ENCODE data around the gene NCOR2. TPM values are rescaled to one million over a fixed set of nuclear protein-coding genes. Genes with fewer than 3 reads are reported as not detected.

NCOR2 gene
- polyA plus RNA-seq, 3 donors from 2014 or later: 1.6 to 10.2 (median 2.1) TPM

GRCh38 chr12:124578445-124578844 is 11.0 kb upstream of the NCOR2 start:
- no peak overlapping the region for H3K27ac Mint-ChIP-seq
- H3K4me1 Mint-ChIP-seq: no peaks in the 10 kb centered on the region
- H3K36me3 Mint-ChIP-seq: no peaks in the 10 kb centered on the region
- H3K9me3 Mint-ChIP-seq: no peaks in the 10 kb centered on the region
- peaks cover 0 to 6% (median 4%) of the 10 kb centered on the region in 3 donors for H3K27me3 Mint-ChIP-seq (ENCODE audit: low read depth in 3 of 3)
- no peak overlapping the region for H3K4me3 Mint-ChIP-seq
- DNase-seq: no peak

GRCh38 chr12:124577986-124578385 is 10.6 kb upstream of the NCOR2 start:
- H3K9me3 Mint-ChIP-seq: no peaks in the 10 kb centered on the region
- no peak overlapping the region for H3K4me3 Mint-ChIP-seq
- H3K27me3 Mint-ChIP-seq (ENCODE audit: low read depth in 3 of 3): peaks cover 0 to 6% (median 4%) of the 10 kb centered on the region in 3 donors
- no peak overlapping the region for H3K27ac Mint-ChIP-seq
- no peaks in the 10 kb centered on the region for H3K4me1 Mint-ChIP-seq
- no peak for DNase-seq
- no peaks in the 10 kb centered on the region for H3K36me3 Mint-ChIP-seq

DNA sequence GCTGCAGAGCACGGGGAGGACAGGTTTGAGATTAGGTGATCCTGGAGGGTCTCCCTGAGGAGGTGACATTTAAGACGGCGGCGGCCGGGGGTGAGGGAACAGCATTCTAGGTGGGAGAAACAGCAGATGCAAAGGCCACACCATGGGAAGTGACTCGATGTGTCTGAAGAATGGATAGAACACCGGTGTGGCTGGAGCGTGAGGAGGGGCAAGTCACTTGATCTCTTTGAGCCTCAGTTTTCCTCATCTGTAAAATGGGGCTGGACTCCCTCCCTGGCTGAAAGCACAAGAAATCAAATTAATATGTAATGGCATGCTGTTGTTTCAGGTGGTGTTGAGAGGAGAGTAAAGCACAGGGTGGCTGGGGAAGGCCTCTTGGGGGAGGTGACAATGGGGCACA is 10.0 kb upstream of the NCOR2 start:
- no peak for DNase-seq
- H3K4me3 Mint-ChIP-seq: no peak overlapping the region
- no peak overlapping the region for H3K27ac Mint-ChIP-seq
- no peaks in the 10 kb centered on the region for H3K9me3 Mint-ChIP-seq
- peaks cover 0 to 6% (median 4%) of the 10 kb centered on the region in 3 donors for H3K27me3 Mint-ChIP-seq (ENCODE audit: low read depth in 3 of 3)
- no peaks in the 10 kb centered on the region for H3K36me3 Mint-ChIP-seq
- H3K4me1 Mint-ChIP-seq: no peaks in the 10 kb centered on the region

- Mint-ChIP-seq H3K27me3 (ENCODE audit: low read depth in 3 of 3) (peaks cover 0 to 6% (median 4%) of the 10 kb centered on the region in 3 donors), H3K36me3 (no peaks in the 10 kb centered on the region), H3K9me3 (no peaks in the 10 kb centered on the region), H3K27ac (no peak overlapping the region), H3K4me3 (no peak overlapping the region), H3K4me1 (no peaks in the 10 kb centered on the region)
- DNase-seq: no peak
These were observed 8.7 kb upstream of the NCOR2 start for GRCh38 chr12:124576061-124576650.

DNA sequence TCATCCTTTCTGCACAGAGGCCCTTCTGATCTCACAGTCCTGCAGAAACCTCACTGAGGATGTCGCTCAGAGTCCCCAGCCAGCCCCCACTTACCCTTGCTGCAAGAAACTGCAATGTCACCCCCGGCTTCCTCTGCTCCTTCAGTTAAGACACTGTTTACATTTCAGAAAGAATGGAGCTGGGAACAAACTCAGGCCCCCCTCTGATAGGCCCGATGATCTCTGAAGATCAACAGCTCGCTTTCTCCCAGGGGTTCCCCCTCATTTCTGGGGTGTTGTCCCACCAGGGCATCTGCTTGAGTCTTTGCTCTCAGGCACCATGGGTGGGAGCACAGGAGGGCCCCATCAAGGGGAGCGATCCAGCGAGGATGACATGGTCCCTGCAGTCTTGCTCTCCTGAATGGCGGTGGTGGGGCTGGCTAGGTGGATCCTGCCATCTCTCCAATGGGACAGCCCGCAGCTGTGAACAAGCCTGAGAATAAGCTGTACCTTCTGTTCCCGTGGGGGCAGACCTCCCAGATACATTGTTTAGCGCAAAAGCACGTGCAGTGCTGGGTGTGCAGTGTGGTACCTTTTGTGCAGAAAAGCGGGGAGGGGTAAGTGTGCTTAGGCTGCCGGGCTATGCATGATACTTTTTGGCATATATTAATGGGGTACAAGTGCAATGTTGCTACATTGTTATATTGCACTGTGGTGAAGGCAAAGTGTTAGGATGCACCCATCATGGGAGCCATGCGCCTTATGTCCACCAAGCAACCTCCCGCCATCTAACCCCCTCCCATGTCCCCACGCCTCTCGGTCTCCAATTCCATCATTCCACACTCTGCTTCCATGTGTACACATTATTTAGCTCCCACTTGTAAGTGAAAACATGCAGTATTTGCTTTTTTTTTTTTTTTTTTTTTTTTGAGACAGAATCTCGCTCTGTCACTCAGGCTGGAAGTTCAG is 6.7 kb upstream of the NCOR2 start:
- Mint-ChIP-seq H3K27ac (no peak overlapping the region), H3K4me1 (no peaks in the 10 kb centered on the region), H3K4me3 (no peak overlapping the region), H3K36me3 (no peaks in the 10 kb centered on the region), H3K9me3 (no peaks in the 10 kb centered on the region), H3K27me3 (ENCODE audit: low read depth in 3 of 3) (peaks cover 0 to 6% (median 4%) of the 10 kb centered on the region in 3 donors)
- no peak for DNase-seq

GRCh38 chr12:124571556-124571955 is 4.1 kb upstream of the NCOR2 start:
- Mint-ChIP-seq H3K4me3 (no peak overlapping the region), H3K4me1 (peaks cover 4 to 6% of the 10 kb centered on the region in 2 donors), H3K36me3 (no peaks in the 10 kb centered on the region), H3K9me3 (no peaks in the 10 kb centered on the region), H3K27ac (no peak overlapping the region), H3K27me3 (ENCODE audit: low read depth in 3 of 3) (peaks cover 0 to 8% (median 2%) of the 10 kb centered on the region in 3 donors)
- no peak for DNase-seq

DNA sequence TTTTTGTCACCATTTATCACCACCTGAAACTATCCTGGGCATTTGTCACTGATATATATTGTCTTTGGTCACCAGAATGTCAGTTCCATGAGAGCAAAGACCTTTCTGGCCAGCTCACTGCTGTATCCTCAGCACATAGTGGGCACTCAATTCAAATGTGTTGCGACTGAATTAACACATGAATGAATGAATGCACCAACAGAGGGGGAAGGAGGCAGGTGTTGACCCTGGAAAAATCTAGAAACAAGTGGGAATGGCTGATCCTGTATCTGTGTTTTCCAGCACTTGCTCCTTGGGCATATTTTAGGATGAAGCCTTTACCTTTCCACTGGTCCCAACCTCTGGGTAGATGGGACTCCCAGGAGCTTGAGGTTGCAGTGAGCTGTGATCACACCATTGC is 3.4 kb upstream of the NCOR2 start:
- Mint-ChIP-seq H3K4me3 (no peak overlapping the region), H3K27ac (no peak overlapping the region), H3K27me3 (ENCODE audit: low read depth in 3 of 3) (peaks cover 0 to 10% (median 2%) of the 10 kb centered on the region in 3 donors), H3K4me1 (peaks cover 8% of the 10 kb centered on the region in 2 donors), H3K9me3 (no peaks in the 10 kb centered on the region), H3K36me3 (no peaks in the 10 kb centered on the region)
- no peak for DNase-seq

DNA sequence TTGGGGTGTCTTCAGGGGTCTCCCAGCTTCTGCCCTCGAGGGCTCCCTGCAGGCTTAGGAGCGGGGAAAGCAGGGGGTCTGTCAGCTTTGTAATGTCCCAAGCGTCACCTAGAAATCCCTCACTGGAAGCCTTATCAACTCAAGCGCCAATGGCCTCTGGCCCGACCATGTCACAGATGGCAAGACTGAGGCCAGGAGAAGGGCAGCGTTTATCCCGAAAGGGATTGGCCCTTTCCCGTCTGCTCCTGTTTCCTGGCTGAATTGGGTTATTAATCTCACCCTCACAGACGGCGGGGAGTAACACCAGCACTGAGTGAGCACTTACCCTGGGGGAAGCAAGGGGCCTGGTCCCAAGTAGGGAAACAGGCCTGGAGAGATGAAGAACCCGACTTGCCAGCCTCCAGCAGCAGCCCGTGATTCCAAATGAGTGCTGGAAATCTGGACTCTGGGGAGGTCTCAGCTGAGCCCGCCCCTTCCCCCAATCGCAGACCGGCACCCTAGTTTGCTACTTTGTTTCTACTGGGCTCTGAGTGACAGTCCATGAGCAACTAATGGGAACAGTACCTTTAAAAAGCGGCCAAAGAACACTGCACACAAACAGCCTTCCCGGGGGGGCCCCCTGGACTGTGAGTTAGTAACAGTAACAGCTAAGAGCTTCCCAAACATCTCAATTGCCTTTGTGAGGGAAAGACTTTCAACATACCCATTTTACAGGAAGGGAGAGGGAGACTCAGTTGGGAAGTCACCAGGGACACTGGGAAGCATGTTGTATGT is 2.1 kb upstream of the NCOR2 start:
- Mint-ChIP-seq H3K27ac (no peak overlapping the region), H3K9me3 (no peaks in the 10 kb centered on the region), H3K36me3 (no peaks in the 10 kb centered on the region), H3K4me1 (peaks cover 12 to 13% of the 10 kb centered on the region in 2 donors), H3K27me3 (ENCODE audit: low read depth in 3 of 3) (peaks cover 0 to 10% (median 2%) of the 10 kb centered on the region in 3 donors), H3K4me3 (peak overlapping the region in 2 of 5 donors; percentile 21 to 49)
- no peak for DNase-seq

DNA sequence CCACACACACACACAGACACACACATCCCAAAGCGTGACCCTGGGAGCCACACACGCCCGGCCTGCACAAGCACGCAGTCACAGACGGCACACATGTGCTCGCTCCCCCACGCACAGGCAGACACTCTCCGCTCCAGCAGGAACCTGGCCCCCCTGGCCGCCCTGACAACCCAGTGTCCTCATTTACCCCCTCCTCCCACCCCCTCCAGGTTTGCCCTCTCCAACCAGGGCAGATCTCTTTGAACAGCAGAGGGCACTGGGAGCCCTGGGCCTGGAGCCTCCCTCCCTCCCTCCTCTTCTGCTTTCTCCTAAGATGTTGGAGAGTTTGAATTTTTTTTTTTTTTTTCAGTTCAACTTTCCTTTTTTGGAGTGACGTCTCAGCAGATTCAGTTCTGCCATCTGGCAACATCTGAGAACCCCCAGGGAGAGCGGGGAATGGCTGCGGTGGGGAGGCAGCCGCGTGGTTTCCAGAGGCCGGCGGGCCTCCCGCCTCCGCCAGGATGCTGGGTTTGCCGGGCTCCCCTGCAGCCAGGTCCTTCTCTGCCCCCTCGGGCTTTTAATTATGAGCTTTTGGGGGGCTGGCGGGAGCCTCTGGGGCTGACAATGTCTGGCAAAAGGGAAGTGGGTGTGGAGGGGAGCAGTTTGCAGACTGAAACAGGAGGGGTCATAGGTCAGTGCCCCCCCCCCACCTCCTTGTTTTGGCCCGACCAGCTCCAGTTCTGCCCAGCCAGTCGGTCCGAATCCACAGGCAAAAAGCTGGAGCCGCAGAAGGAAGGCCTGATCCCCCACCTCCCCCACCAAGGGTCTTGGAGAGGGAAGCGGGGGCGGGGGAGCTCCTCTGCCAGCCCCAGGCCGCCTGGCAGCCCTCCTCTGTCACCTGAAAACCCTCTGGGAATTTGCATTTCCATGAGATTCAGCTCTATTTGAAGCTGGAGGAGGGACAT is 1.3 kb upstream of the NCOR2 start:
- no peak for DNase-seq
- H3K36me3 Mint-ChIP-seq: no peaks in the 10 kb centered on the region
- peaks cover 0 to 9% (median 2%) of the 10 kb centered on the region in 3 donors for H3K27me3 Mint-ChIP-seq (ENCODE audit: low read depth in 3 of 3)
- H3K9me3 Mint-ChIP-seq: no peaks in the 10 kb centered on the region
- H3K4me3 Mint-ChIP-seq: peak overlapping the region in 4 of 5 donors; percentile 42 to 82 (median 52)
- peak overlapping the region in 1 of 6 donors; percentile 75 for H3K27ac Mint-ChIP-seq
- peaks cover 13 to 15% of the 10 kb centered on the region in 2 donors for H3K4me1 Mint-ChIP-seq

- Mint-ChIP-seq H3K27me3 (ENCODE audit: low read depth in 3 of 3) (peaks cover 0 to 8% (median 2%) of the 10 kb centered on the region in 3 donors), H3K9me3 (no peaks in the 10 kb centered on the region), H3K27ac (peak overlapping the region in 5 of 6 donors; percentile 58 to 85 (median 78)), H3K4me1 (peaks cover 13 to 18% of the 10 kb centered on the region in 2 donors), H3K36me3 (no peaks in the 10 kb centered on the region), H3K4me3 (peak overlapping the region; percentile 82 to 89 (median 84))
- DNase-seq: peak; percentile 73 to 76 (median 74)
These were observed 411 bp upstream of the NCOR2 start for GRCh38 chr12:124567673-124568373.

DNA sequence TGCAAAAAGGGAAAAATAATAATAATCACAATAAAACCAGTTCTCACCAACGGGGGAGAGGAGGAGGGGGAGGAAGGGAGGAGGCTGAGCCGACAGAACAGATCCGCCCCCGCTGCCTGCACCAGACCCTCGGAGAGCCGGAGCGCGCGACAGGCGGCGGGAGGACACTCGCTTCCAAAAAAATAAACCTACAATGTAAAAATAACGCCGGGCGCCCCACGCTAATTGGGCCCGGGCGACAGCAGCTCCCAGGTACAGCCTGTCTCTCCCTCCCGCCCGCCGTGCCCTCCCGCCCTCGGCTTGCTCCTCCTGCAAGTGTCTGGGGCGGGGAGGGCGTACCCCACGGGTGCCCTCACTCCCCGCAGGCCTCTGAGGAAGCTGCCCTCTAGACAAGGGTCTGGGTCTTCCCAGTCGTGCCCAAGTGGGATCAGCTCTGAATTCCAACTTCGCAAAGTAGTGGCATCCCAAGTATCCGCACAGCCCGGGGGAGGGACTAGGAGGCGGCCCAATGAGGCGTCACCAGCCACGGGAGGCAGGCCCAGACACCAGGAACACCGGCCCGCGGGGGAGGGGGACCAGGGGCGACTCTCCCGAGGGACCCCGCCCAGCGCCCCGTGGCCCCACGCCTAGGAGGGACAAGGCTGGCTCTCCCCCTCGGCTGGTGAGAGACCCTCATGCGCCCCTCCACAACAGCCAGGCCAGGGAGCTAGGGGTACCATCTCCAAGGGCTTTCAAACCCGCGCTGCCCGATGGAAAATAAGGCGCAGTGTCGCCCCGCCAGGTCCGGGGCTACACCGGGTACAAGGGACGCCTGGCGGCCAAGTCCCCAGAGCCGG is 1.0 kb downstream of the NCOR2 start:
- H3K27ac Mint-ChIP-seq: peak overlapping the region; percentile 53 to 96 (median 78)
- peaks cover 0 to 8% (median 2%) of the 10 kb centered on the region in 3 donors for H3K27me3 Mint-ChIP-seq (ENCODE audit: low read depth in 3 of 3)

More for the DNA sequence above, 1.0 kb downstream of the NCOR2 start:
- H3K9me3 Mint-ChIP-seq: no peaks in the 10 kb centered on the region
- H3K4me3 Mint-ChIP-seq: peak overlapping the region; percentile 89 to 94 (median 91)
- H3K36me3 Mint-ChIP-seq: no peaks in the 10 kb centered on the region
- peak; percentile 53 to 57 (median 57) for DNase-seq
- H3K4me1 Mint-ChIP-seq: peaks cover 14 to 19% of the 10 kb centered on the region in 2 donors
